ENCODE data around the gene ARHGDIG. TPM values are rescaled to one million over a fixed set of nuclear protein-coding genes. Genes with fewer than 3 reads are reported as not detected.

The ARHGDIG gene
- total RNA-seq, 1 experiment from 2014 or later = 0.41 TPM

DNA sequence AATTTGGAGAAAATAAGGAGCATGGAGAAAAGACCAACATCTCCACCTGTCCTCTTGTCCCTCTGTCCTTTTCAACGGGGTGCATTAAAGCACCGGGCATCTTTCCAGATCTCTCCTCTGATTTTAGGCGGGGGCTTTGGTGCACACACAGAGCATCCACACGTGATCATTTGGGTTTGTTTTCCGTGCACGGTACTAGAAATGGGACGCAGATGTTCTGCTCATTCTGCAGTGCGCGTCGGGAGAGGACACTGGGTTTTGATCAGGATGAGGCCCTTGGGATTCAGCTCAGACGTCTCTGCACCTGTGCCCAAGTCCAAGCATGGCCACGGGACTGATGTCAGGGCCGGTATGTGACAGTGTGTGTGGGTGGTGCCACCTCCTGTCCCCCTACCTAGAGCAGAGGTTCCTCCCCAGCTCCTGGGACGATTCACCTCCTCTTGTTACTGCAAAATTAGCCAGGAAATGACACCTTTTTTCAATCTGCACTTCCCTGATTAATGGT is 34.5 kb downstream of the ARHGDIG start:
- intact Hi-C loops (cut with micrococcal nuclease; ENCODE audit: unreplicated experiment) = no loop called here
- TF ChIP-seq CTCF (conservative IDR thresholded peaks at IDR 0.05; ENCODE audit: low read depth, low read length) (no peak), EZH2 (IDR thresholded peaks at IDR 0.05; ENCODE audit: borderline replicate concordance, low read depth, low read length, poor library complexity, severe bottlenecking) (no peak)
- BruUV-seq (replicated peaks) = no TSS peak
- no peak overlapping the region for H3K4me3 ChIP-seq (ENCODE audit: low read depth, low read length, poor library complexity, severe bottlenecking)
- H3K4me1 ChIP-seq (ENCODE audit: insufficient read depth, low read length, poor library complexity, severe bottlenecking) = no peaks in the 10 kb centered on the region
- H3K27ac ChIP-seq (ENCODE audit: low read depth, low read length, poor library complexity, severe bottlenecking) = no peak overlapping the region
- no peak for DNase-seq (ENCODE audit: low spot score)
- CTCF ChIA-PET = interaction anchor here (0.6 kb wide), 1 partner anchor 165 kb away, joined by 5 read pairs; no protein-coding TSS in a partner anchor
- H3K27me3 ChIP-seq (replicated peaks; ENCODE audit: insufficient read depth, low read depth, low read length, poor library complexity) = no peaks in the 10 kb centered on the region
- peaks cover 6% of the 10 kb centered on the region for H3K36me3 ChIP-seq (ENCODE audit: insufficient read depth, low read length, poor library complexity, severe bottlenecking)
- POLR2A ChIA-PET (ENCODE audit: low non-redundant PET) = no interaction called here
- no peaks in the 10 kb centered on the region for H3K9me3 ChIP-seq (ENCODE audit: low read depth, low read length, poor library complexity, severe bottlenecking)

DNA sequence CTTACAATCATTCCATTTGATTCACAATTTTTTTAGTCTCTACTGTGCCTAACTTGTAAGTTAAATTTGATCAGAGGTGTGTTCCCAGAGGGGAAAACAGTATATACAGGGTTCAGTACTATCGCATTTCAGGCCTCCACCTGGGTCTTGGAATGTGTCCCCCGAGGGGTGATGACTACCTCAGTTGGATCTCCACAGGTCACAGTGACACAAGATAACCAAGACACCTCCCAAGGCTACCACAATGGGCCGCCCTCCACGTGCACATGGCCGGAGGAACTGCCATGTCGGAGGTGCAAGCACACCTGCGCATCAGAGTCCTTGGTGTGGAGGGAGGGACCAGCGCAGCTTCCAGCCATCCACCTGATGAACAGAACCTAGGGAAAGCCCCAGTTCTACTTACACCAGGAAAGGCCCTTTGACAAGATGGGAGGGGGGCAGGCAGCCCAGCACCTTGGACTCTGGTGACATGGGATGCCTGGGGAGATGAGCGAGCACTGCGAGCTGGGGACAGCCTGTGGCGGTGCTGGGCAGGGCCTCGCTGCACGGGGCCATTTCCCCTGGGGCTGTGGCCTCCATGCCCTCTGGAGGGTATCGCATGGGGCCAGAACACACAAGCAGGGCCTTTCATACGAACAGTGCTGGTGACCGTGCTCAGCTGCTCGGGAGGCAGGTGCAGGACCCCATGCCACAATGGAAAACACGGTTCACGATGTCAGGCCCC is 36.5 kb downstream of the ARHGDIG start:
- Histone ChIP-seq H3K4me1 (ENCODE audit: insufficient read depth, low read length, poor library complexity, severe bottlenecking) (no peaks in the 10 kb centered on the region), H3K27me3 (replicated peaks; ENCODE audit: insufficient read depth, low read depth, low read length, poor library complexity) (no peaks in the 10 kb centered on the region), H3K36me3 (ENCODE audit: insufficient read depth, low read length, poor library complexity, severe bottlenecking) (peaks cover 6% of the 10 kb centered on the region), H3K9me3 (ENCODE audit: low read depth, low read length, poor library complexity, severe bottlenecking) (no peaks in the 10 kb centered on the region), H3K27ac (ENCODE audit: low read depth, low read length, poor library complexity, severe bottlenecking) (no peak overlapping the region), H3K4me3 (ENCODE audit: low read depth, low read length, poor library complexity, severe bottlenecking) (no peak overlapping the region)
- no peak for TF ChIP-seq CTCF (conservative IDR thresholded peaks at IDR 0.05; ENCODE audit: low read depth, low read length)
- TF ChIP-seq EZH2 (IDR thresholded peaks at IDR 0.05; ENCODE audit: borderline replicate concordance, low read depth, low read length, poor library complexity, severe bottlenecking) = no peak
- ChIA-PET POLR2A (ENCODE audit: low non-redundant PET) (no interaction called here), CTCF (no interaction called here)
- intact Hi-C loops (cut with micrococcal nuclease; ENCODE audit: unreplicated experiment) = no loop called here
- BruUV-seq (replicated peaks) = no TSS peak
- DNase-seq (ENCODE audit: low spot score) = no peak

DNA sequence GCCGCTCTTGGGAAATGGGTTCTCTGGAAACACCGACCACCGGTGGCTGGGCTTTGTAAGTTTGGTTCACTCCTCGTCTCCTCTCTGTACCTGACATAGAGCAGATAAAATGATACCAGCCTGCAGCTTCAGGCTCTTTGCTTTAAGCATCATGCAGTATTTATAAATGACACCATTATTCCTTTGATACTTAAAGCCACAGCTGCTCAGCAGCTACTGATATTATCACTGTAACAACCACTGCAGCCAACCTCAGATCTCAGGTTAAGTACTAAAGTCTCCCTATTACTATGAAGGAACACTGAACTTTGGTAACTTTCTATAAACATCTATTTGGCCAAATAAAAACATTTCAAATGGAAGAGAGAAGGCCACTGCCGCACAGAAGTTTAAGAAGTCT is 37.2 kb downstream of the ARHGDIG start:
- Histone ChIP-seq H3K9me3 (ENCODE audit: low read depth, low read length, poor library complexity, severe bottlenecking) (no peaks in the 10 kb centered on the region), H3K4me3 (ENCODE audit: low read depth, low read length, poor library complexity, severe bottlenecking) (no peak overlapping the region), H3K27me3 (replicated peaks; ENCODE audit: insufficient read depth, low read depth, low read length, poor library complexity) (no peaks in the 10 kb centered on the region), H3K36me3 (ENCODE audit: insufficient read depth, low read length, poor library complexity, severe bottlenecking) (peaks cover 2% of the 10 kb centered on the region), H3K4me1 (ENCODE audit: insufficient read depth, low read length, poor library complexity, severe bottlenecking) (no peaks in the 10 kb centered on the region), H3K27ac (ENCODE audit: low read depth, low read length, poor library complexity, severe bottlenecking) (no peak overlapping the region)
- intact Hi-C loops (cut with micrococcal nuclease; ENCODE audit: unreplicated experiment) = no loop called here
- no TSS peak for BruUV-seq (replicated peaks)
- no peak for TF ChIP-seq EZH2 (IDR thresholded peaks at IDR 0.05; ENCODE audit: borderline replicate concordance, low read depth, low read length, poor library complexity, severe bottlenecking)
- no peak for TF ChIP-seq CTCF (conservative IDR thresholded peaks at IDR 0.05; ENCODE audit: low read depth, low read length)
- POLR2A ChIA-PET (ENCODE audit: low non-redundant PET) = no interaction called here
- DNase-seq (ENCODE audit: low spot score) = no peak
- CTCF ChIA-PET = no interaction called here

Data from A673 (cell line).